Measurements from ENCODE around the gene VPS4B. TPM values are rescaled to one million over a fixed set of nuclear protein-coding genes. Genes with fewer than 3 reads are reported as not detected.

The VPS4B gene
- total and polyA plus RNA-seq, 2 donors (not counting 3 experiments of a cell fraction or from before 2014, with no cell fraction given), result 10.5 to 54.7 TPM

- Histone ChIP-seq H3K9me3 (replicated peaks; ENCODE audit: control insufficient read depth, insufficient read depth, low read length) (no peaks in the 10 kb centered on the region), H3K9ac (replicated peaks; ENCODE audit: extremely low read depth, insufficient read depth, low read length) (no peak overlapping the region), H2AFZ (ENCODE audit: low read depth, low read length) (no peak overlapping the region), H3K79me2 (ENCODE audit: control insufficient read depth, insufficient read depth, low read length) (no peaks in the 10 kb centered on the region), H3K4me3 (replicated peaks in 1 of 3; ENCODE audit: insufficient read depth in 1 of 3, low read depth in 1 of 3, low read length in 3 of 3) (no peak overlapping the region), H3K4me2 (ENCODE audit: insufficient read depth, low read length) (no peak overlapping the region), H3K9me1 (replicated peaks; ENCODE audit: control insufficient read depth, extremely low read depth, insufficient read depth, low read length) (no peaks in the 10 kb centered on the region), H3K4me1 (ENCODE audit: control insufficient read depth, extremely low read depth, insufficient read depth, low read length) (no peaks in the 10 kb centered on the region), H3K27me3 (ENCODE audit: control insufficient read depth in 2 of 2, insufficient read depth in 2 of 2, low read length in 2 of 2) (peaks cover 0 to 7% of the 10 kb centered on the region in 2 experiments), H3K27ac (ENCODE audit: insufficient read depth, low read depth, low read length) (no peak overlapping the region), H4K20me1 (replicated peaks; ENCODE audit: control insufficient read depth, extremely low read depth, insufficient read depth, low read length) (no peaks in the 10 kb centered on the region), H3K36me3 (ENCODE audit: control insufficient read depth in 2 of 2, extremely low read depth in 1 of 2, insufficient read depth in 2 of 2, low read length in 2 of 2) (no peaks in the 10 kb centered on the region)
- ChIA-PET POLR2A (no interaction called here), CTCF (interaction anchor here (0.8 to 6.8 kb wide), 23 partner anchors 10 to 853 kb away, joined by 3 to 102 read pairs (median 5); partner anchors contain the start of gene VPS4B)
- TF ChIP-seq POLR2A (IDR thresholded peaks at IDR 0.05; ENCODE audit: low read depth, low read length) (no peak), FOS (IDR thresholded peaks at IDR 0.05; ENCODE audit: borderline replicate concordance, insufficient read depth, low read length) (no peak), GATA2 (IDR thresholded peaks at IDR 0.05; ENCODE audit: insufficient read depth, insufficient read length, low read depth, low read length) (no peak), JUN (IDR thresholded peaks at IDR 0.05; ENCODE audit: borderline replicate concordance, insufficient read depth, insufficient read length, low read depth) (no peak), POLR2AphosphoS5 (IDR thresholded peaks at IDR 0.05; ENCODE audit: insufficient read depth, low read depth, low read length) (no peak)
- FAIRE-seq, result no peak
- dilution Hi-C loops (cut with MboI; ENCODE audit: extremely low pct_ligation_motif_present, low sequenced_read_pairs) (no loop called here), intact Hi-C loops (cut with micrococcal nuclease) (no loop called here)
- no peak for DNase-seq (ENCODE audit: low read depth, low spot score)
- BruUV-seq (replicated peaks), result no TSS peak
Measured at GRCh38 chr18:63440219-63440618, 17.9 kb upstream of the VPS4B start.

DNA sequence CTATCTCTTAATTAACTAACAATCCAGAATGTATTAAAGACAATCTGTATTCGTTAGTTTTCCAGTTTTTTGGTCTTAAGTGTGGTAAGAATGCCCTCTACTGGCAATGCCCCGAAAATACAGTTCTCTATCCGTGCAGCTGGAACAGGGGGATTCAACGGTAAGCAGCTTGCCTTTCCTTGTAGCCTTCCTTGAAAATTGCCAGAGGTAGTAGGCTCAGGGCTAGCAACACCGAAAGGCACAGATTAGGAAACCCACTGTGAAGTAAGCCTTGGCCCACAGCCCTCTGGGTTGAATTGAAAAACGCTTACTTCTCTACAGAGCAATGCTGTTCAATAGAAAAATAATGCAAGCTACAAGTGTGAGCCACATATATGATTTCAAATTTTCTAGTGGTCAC is 17.1 kb upstream of the VPS4B start:
- H3K9me1 ChIP-seq (replicated peaks; ENCODE audit: control insufficient read depth, extremely low read depth, insufficient read depth, low read length), result no peaks in the 10 kb centered on the region
- FAIRE-seq (peak; percentile 83), DNase-seq (ENCODE audit: low read depth, low spot score) (peak; percentile 78)
- H3K9me3 ChIP-seq (replicated peaks; ENCODE audit: control insufficient read depth, insufficient read depth, low read length), result no peaks in the 10 kb centered on the region
- H3K36me3 ChIP-seq (ENCODE audit: control insufficient read depth in 2 of 2, extremely low read depth in 1 of 2, insufficient read depth in 2 of 2, low read length in 2 of 2), result no peaks in the 10 kb centered on the region
- ChIA-PET CTCF (interaction anchor here (0.6 to 6.8 kb wide), 50 partner anchors 9 to 852 kb away, joined by 3 to 102 read pairs (median 4); partner anchors contain the start of genes BCL2, PHLPP1 and VPS4B), POLR2A (interaction anchor here (0.6 kb wide), 1 partner anchor 17 kb away, joined by 3 read pairs; the partner anchor contains the start of gene VPS4B)
- H3K4me2 ChIP-seq (ENCODE audit: insufficient read depth, low read length), result no peak overlapping the region
- H3K9ac ChIP-seq (replicated peaks; ENCODE audit: extremely low read depth, insufficient read depth, low read length), result no peak overlapping the region
- H3K4me3 ChIP-seq (replicated peaks in 1 of 3; ENCODE audit: insufficient read depth in 1 of 3, low read depth in 1 of 3, low read length in 3 of 3), result no peak overlapping the region
- no peak overlapping the region for H3K27ac ChIP-seq (ENCODE audit: insufficient read depth, low read depth, low read length)
- H4K20me1 ChIP-seq (replicated peaks; ENCODE audit: control insufficient read depth, extremely low read depth, insufficient read depth, low read length), result no peaks in the 10 kb centered on the region
- intact Hi-C loops (cut with micrococcal nuclease), result loop anchor here (1.0 to 10.0 kb wide), 5 partner anchors 97 to 423 kb away; no protein-coding TSS in a partner anchor
- H2AFZ ChIP-seq (ENCODE audit: low read depth, low read length), result no peak overlapping the region
- no peaks in the 10 kb centered on the region for H3K79me2 ChIP-seq (ENCODE audit: control insufficient read depth, insufficient read depth, low read length)
- dilution Hi-C loops (cut with MboI; ENCODE audit: extremely low pct_ligation_motif_present, low sequenced_read_pairs), result no loop called here
- H3K4me1 ChIP-seq (ENCODE audit: control insufficient read depth, extremely low read depth, insufficient read depth, low read length), result no peaks in the 10 kb centered on the region
- peak; percentile 63 to 71 for TF ChIP-seq CTCF (IDR thresholded peaks at IDR 0.05; ENCODE audit: extremely low read depth in 1 of 2, insufficient read depth in 1 of 2, low read depth in 1 of 2, low read length in 2 of 2)
- no peak for TF ChIP-seq POLR2AphosphoS5 (IDR thresholded peaks at IDR 0.05; ENCODE audit: insufficient read depth, low read depth, low read length)
- no TSS peak for BruUV-seq (replicated peaks)
- peaks cover 4 to 12% of the 10 kb centered on the region in 2 experiments for H3K27me3 ChIP-seq (ENCODE audit: control insufficient read depth in 2 of 2, insufficient read depth in 2 of 2, low read length in 2 of 2)
